Fibroblast of skin of left biceps (primary cell): ENCODE results near the gene ATL2.
"Not testable (repeated sequence)": the region's sequence is repeated elsewhere in the genome, so short reads cannot be mapped to it uniquely, and the experiment has no call there.

Source experiments
- DNase-seq, 2 experiments: peaks; one replicate each; pipeline ENCODE4 v3.0.0-alpha.2; 2013; ENCODE audit warnings: low read depth in 2 of 2

Gene ATL2

GRCh38 chr2:38377050-38377828 is at the start of gene ATL2:
ATL2 (minus strand) TSS chr2:38377273; CDS start chr2:38377260, 13 bp downstream.
- peak; percentile 77 to 84 for DNase-seq

GRCh38 chr2:38423763-38424162 is 46.7 kb upstream of the ATL2 start:
- no peak for DNase-seq

- DNase-seq = no peak
Observed at GRCh38 chr2:38421274-38422056, 44.4 kb upstream of the ATL2 start.

- no peak for DNase-seq
Observed at GRCh38 chr2:38419499-38419898, 42.4 kb upstream of the ATL2 start.

- no peak for DNase-seq
Observed at GRCh38 chr2:38418735-38419134, 41.7 kb upstream of the ATL2 start.

- DNase-seq = no peak
Observed at GRCh38 chr2:38417745-38418689, 40.9 kb upstream of the ATL2 start.

- DNase-seq = no peak
Observed at GRCh38 chr2:38416296-38417036, 39.4 kb upstream of the ATL2 start.

- no peak for DNase-seq
Observed at GRCh38 chr2:38415728-38416291, 38.7 kb upstream of the ATL2 start.

- no peak for DNase-seq
Observed at GRCh38 chr2:38415023-38415422, 38.0 kb upstream of the ATL2 start.

GRCh38 chr2:38412235-38412871 is 35.3 kb upstream of the ATL2 start:
- not testable (repeated sequence) for DNase-seq

GRCh38 chr2:38409156-38410102 is 32.4 kb upstream of the ATL2 start:
- DNase-seq = no peak

- no peak for DNase-seq
Observed at GRCh38 chr2:38407111-38407682, 30.1 kb upstream of the ATL2 start.

- DNase-seq = no peak
Observed at GRCh38 chr2:38406597-38407110, 29.6 kb upstream of the ATL2 start.

GRCh38 chr2:38405917-38406596 is 29.0 kb upstream of the ATL2 start:
- no peak for DNase-seq

GRCh38 chr2:38400513-38400912 is 23.4 kb upstream of the ATL2 start:
- DNase-seq = no peak

GRCh38 chr2:38398739-38399138 is 21.7 kb upstream of the ATL2 start:
- DNase-seq = no peak

- no peak for DNase-seq
Observed at GRCh38 chr2:38394903-38395341, 17.8 kb upstream of the ATL2 start.

- DNase-seq = no peak
Observed at GRCh38 chr2:38394041-38394440, 17.0 kb upstream of the ATL2 start.
